Central memory CD8-positive, alpha-beta T cell (primary cell): ENCODE data around the gene PTEN.

Source experiments
- ATAC-seq: fragments of 150-1000 bp; cut with Tn5 transposase; replicated peaks from 2 replicates; pipeline ENCODE4 v1.10.0; 2022; ENCODE audit warnings: mild to moderate bottlenecking, moderate FRiP score, moderate number of reproducible peaks; ENCODE audit not compliant: poor library complexity, severe bottlenecking; ENCODE audit errors: extremely low read depth
- DNase-seq, 2 donors: peaks; one replicate each; pipeline ENCODE4 v3.0.0; 2021; ENCODE audit warnings: low spot score in 2 of 2
- H3K27ac Mint-ChIP-seq: one replicate; pipeline ENCODE4 v1.8.0; 2022; ENCODE audit warnings: low read depth, mild to moderate bottlenecking, moderate library complexity, mixed read lengths
- H3K27me3 Mint-ChIP-seq: one replicate; pipeline ENCODE4 v1.8.0; 2022; ENCODE audit warnings: mixed read lengths
- H3K36me3 Mint-ChIP-seq: one replicate; pipeline ENCODE4 v1.8.0; 2022; ENCODE audit warnings: mild to moderate bottlenecking, moderate library complexity, mixed read lengths; ENCODE audit not compliant: insufficient read depth
- H3K4me1 Mint-ChIP-seq: one replicate; pipeline ENCODE4 v1.8.0; 2022; ENCODE audit warnings: mixed read lengths
- H3K4me3 Mint-ChIP-seq: one replicate; pipeline ENCODE4 v1.8.0; 2022; ENCODE audit warnings: mild to moderate bottlenecking, moderate library complexity, mixed read lengths
- H3K9me3 Mint-ChIP-seq: one replicate; pipeline ENCODE4 v1.8.0; 2022; ENCODE audit warnings: mixed read lengths

PTEN gene

GRCh38 chr10:87918254-87918859 is 54.9 kb downstream of the PTEN start:
- peaks cover 8% of the 10 kb centered on the region for H3K9me3 Mint-ChIP-seq
- peak; percentile 28 for ATAC-seq
- peaks cover 72% of the 10 kb centered on the region for H3K4me1 Mint-ChIP-seq
- H3K27me3 Mint-ChIP-seq = no peaks in the 10 kb centered on the region
- no peak for DNase-seq
- peak overlapping the region; percentile 82 for H3K27ac Mint-ChIP-seq
- H3K4me3 Mint-ChIP-seq = peak overlapping the region; percentile 21
- H3K36me3 Mint-ChIP-seq = peaks cover 19% of the 10 kb centered on the region

GRCh38 chr10:87920538-87920937 is 57.1 kb downstream of the PTEN start:
- H3K27ac Mint-ChIP-seq = no peak overlapping the region
- H3K36me3 Mint-ChIP-seq = peaks cover 14% of the 10 kb centered on the region
- H3K4me1 Mint-ChIP-seq = peaks cover 80% of the 10 kb centered on the region
- no peaks in the 10 kb centered on the region for H3K27me3 Mint-ChIP-seq
- no peaks in the 10 kb centered on the region for H3K9me3 Mint-ChIP-seq
- H3K4me3 Mint-ChIP-seq = no peak overlapping the region
- ATAC-seq (no peak), DNase-seq (no peak)

DNA sequence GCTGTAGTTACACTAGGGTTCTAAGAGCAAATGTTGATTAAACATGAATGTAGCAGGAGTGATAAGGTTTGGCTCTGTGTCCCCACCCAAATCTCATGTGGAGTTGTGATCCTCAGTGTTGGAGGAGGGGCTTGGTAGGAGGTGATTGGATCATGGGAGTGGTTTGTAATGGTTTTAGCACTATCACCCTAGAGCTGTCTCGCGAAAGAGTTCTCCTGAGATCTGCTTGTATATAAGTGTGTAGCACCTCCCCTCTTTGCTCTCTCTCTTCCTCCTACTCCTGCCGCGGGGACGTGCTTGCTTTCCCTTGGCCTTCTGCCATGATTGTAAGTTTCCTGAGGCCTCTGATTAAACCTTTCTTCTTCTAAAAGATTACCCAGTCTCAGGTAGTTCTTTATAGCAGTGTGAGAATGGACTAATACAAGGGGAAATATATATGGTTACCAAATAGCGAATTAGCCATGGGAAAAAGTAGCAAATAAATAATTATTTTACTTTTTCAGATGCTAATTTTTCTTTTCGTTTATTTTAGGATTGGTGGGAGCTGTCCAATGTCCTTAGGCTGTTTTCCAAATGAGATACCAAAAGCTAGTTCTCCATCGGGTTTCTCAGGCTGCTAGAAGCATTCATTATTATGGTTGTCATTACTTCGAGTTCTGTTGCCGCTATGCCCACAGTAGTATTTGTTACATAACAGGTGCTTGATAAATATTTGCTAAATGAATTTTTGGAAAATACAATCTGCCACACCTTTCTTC is 58.7 kb downstream of the PTEN start:
- no peaks in the 10 kb centered on the region for H3K27me3 Mint-ChIP-seq
- DNase-seq = no peak
- H3K4me1 Mint-ChIP-seq = peaks cover 78% of the 10 kb centered on the region
- no peaks in the 10 kb centered on the region for H3K9me3 Mint-ChIP-seq
- H3K36me3 Mint-ChIP-seq = peaks cover 13% of the 10 kb centered on the region
- H3K27ac Mint-ChIP-seq = no peak overlapping the region
- H3K4me3 Mint-ChIP-seq = no peak overlapping the region
- no peak for ATAC-seq

DNA sequence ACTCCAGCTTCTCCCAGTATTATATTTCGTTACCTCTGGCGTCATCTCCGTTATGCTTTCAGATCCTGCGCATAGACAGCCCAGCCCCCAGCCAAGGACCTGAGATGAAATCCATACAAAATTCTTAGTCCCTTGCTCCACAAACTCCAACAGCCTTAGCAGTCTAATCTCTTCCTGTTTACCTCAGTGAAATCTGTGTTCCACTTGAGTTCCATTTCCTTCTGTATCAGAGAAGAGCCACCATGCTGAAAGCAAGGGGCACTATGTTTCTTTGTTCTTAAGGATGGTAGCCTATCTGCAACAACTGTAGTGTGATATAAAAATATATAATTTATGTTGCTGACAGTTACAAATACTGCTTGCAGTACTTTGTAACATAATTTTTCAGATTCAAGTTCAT is 59.8 kb downstream of the PTEN start:
- peak overlapping the region; percentile 23 for H3K27ac Mint-ChIP-seq
- DNase-seq (no peak), ATAC-seq (no peak)
- H3K36me3 Mint-ChIP-seq = peaks cover 9% of the 10 kb centered on the region
- no peak overlapping the region for H3K4me3 Mint-ChIP-seq
- no peaks in the 10 kb centered on the region for H3K27me3 Mint-ChIP-seq
- H3K4me1 Mint-ChIP-seq = peaks cover 78% of the 10 kb centered on the region
- no peaks in the 10 kb centered on the region for H3K9me3 Mint-ChIP-seq

DNA sequence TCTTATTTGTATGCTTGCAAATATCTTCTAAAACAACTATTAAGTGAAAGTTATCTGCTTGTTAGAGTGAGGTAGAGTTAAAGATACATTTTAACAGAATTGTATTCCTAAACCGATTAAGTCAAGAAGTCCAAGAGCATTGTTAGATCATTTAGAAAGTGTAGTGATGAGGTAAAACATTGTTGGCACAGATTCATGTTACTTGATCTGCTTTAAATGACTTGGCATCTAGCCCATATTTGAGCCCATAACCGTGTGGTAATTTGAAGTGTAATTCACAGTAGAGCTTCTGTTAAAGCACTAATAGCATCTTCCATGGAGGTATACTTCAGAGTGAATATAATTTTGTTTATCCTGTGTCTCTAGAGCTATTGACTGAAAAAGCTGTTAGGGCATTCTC is 62.1 kb downstream of the PTEN start:
- Mint-ChIP-seq H3K27me3 (no peaks in the 10 kb centered on the region), H3K9me3 (no peaks in the 10 kb centered on the region), H3K4me1 (peaks cover 84% of the 10 kb centered on the region), H3K4me3 (no peak overlapping the region), H3K36me3 (peaks cover 8% of the 10 kb centered on the region), H3K27ac (no peak overlapping the region)
- DNase-seq = no peak
- ATAC-seq = no peak

- peaks cover 86% of the 10 kb centered on the region for H3K4me1 Mint-ChIP-seq
- no peak for ATAC-seq
- DNase-seq = no peak
- H3K27me3 Mint-ChIP-seq = no peaks in the 10 kb centered on the region
- peaks cover 8% of the 10 kb centered on the region for H3K36me3 Mint-ChIP-seq
- H3K27ac Mint-ChIP-seq = no peak overlapping the region
- no peak overlapping the region for H3K4me3 Mint-ChIP-seq
- no peaks in the 10 kb centered on the region for H3K9me3 Mint-ChIP-seq
Measured at GRCh38 chr10:87927091-87927490, 63.7 kb downstream of the PTEN start.

GRCh38 chr10:87928996-87929395 is 65.6 kb downstream of the PTEN start:
- peak overlapping the region; percentile 26 for H3K4me3 Mint-ChIP-seq
- H3K27me3 Mint-ChIP-seq = no peaks in the 10 kb centered on the region
- peak overlapping the region; percentile 2 for H3K27ac Mint-ChIP-seq
- H3K36me3 Mint-ChIP-seq = peaks cover 9% of the 10 kb centered on the region
- ATAC-seq = no peak
- no peaks in the 10 kb centered on the region for H3K9me3 Mint-ChIP-seq
- H3K4me1 Mint-ChIP-seq = peaks cover 68% of the 10 kb centered on the region
- no peak for DNase-seq

DNA sequence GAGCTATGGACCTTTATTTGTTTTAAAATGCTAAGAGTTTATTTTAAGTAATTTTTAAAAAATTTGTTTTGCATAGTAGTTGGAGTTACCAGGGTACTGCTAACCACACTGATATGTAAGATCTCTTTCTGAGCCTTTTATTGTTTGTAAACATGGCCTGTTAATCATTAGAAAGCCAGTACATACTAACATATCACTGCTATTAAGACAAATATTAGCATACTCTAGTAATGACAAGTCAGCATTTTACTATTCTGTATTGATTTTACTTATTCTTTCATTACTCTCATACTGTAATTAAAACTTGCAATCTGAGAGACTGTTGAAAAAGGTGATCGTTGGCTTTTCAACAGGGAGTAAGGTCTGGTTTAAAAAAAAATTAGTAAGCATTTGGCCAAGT is 66.7 kb downstream of the PTEN start:
- peaks cover 14% of the 10 kb centered on the region for H3K36me3 Mint-ChIP-seq
- no peak overlapping the region for H3K27ac Mint-ChIP-seq
- no peaks in the 10 kb centered on the region for H3K9me3 Mint-ChIP-seq
- no peaks in the 10 kb centered on the region for H3K27me3 Mint-ChIP-seq
- H3K4me3 Mint-ChIP-seq = no peak overlapping the region
- DNase-seq = no peak
- no peak for ATAC-seq
- peaks cover 63% of the 10 kb centered on the region for H3K4me1 Mint-ChIP-seq

DNA sequence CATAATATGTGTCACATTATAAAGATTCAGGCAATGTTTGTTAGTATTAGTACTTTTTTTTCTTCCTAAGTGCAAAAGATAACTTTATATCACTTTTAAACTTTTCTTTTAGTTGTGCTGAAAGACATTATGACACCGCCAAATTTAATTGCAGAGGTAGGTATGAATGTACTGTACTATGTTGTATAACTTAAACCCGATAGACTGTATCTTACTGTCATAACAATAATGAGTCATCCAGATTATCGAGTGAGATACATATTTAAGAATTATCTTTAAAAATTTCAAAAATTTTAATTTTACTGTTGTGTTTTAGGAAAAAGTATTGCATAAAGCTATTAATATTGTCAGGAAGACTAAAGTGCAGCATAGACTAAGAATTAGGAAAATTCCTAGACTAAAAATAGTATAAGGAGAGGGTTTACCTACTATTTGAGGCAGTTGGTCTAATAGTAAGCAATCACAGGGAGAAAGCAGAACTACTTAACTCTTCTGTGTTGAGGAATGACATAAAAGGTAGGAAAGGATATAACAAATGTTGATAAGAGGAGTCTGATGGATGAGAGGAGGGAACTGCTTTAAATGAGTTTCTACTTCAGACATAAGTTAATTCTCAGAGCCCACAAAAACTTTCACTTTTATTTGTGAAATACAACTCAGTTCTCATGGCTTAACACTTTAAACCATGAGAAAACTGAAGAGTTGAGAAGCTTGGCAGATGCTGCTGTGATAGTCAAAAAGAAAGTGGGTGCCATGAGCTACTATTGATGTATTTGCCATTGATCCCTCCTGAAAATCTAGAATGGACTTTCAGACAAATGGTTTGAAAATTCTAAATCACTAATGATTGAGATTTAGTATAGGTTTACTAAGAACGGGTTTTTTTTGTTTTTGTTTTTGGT is 67.8 kb downstream of the PTEN start:
- ATAC-seq (peak; percentile 78), DNase-seq (no peak)
- Mint-ChIP-seq H3K4me1 (peaks cover 62% of the 10 kb centered on the region), H3K27me3 (no peaks in the 10 kb centered on the region), H3K9me3 (no peaks in the 10 kb centered on the region), H3K27ac (peak overlapping the region; percentile 23), H3K4me3 (no peak overlapping the region), H3K36me3 (peaks cover 24% of the 10 kb centered on the region)

- H3K27ac Mint-ChIP-seq = peak overlapping the region; percentile 23
- H3K9me3 Mint-ChIP-seq = no peaks in the 10 kb centered on the region
- H3K4me1 Mint-ChIP-seq = peaks cover 59% of the 10 kb centered on the region
- H3K4me3 Mint-ChIP-seq = no peak overlapping the region
- ATAC-seq (no peak), DNase-seq (no peak)
- H3K27me3 Mint-ChIP-seq = no peaks in the 10 kb centered on the region
- peaks cover 25% of the 10 kb centered on the region for H3K36me3 Mint-ChIP-seq
Measured at GRCh38 chr10:87931836-87932230, 68.4 kb downstream of the PTEN start.

DNA sequence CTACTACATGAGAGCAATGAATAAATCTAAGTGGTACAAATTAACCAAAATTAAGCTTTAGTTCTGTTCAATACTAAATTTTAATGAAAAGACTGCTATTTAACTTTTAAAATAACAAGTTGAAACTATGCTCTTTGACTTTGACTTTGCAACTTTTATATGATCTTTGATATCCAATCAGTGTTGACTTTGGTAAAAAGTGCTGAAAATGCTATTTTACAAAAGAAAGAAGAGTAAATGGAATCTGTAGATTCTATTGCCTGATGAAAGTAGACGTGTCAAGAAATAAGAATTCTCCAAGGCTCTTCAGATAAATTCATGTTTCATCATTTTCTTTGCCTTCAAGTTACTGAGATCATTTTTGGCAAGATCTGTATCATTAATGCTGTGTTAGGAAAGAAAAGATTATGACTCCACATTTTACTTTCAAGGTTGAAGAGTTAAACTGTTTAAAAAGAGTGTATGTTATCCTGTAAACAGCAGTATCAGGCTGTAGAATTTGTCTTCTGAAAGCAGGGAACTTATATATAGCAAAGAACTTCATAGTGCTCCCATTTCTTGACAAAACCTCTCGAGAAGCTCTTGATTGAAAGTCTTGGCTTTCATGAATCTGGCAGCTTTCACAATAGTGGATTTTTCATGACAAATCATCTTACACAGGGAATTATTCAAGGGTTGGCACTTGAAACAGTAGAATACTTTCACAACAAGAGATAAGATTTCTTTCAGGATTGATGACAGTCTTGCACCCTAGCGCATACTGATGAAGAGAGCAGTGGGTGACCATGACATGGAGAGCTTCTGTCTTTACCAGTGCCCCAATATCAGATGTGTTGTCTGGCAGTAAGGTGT is 72.1 kb downstream of the PTEN start:
- peaks cover 36% of the 10 kb centered on the region for H3K4me1 Mint-ChIP-seq
- no peak overlapping the region for H3K4me3 Mint-ChIP-seq
- H3K27me3 Mint-ChIP-seq = no peaks in the 10 kb centered on the region
- no peaks in the 10 kb centered on the region for H3K9me3 Mint-ChIP-seq
- no peak for ATAC-seq
- H3K27ac Mint-ChIP-seq = no peak overlapping the region
- peaks cover 29% of the 10 kb centered on the region for H3K36me3 Mint-ChIP-seq
- no peak for DNase-seq

GRCh38 chr10:87940210-87940609 is 76.8 kb downstream of the PTEN start:
- Mint-ChIP-seq H3K27me3 (no peaks in the 10 kb centered on the region), H3K27ac (no peak overlapping the region), H3K4me3 (no peak overlapping the region), H3K36me3 (peaks cover 24% of the 10 kb centered on the region), H3K4me1 (peaks cover 38% of the 10 kb centered on the region), H3K9me3 (no peaks in the 10 kb centered on the region)
- DNase-seq (no peak), ATAC-seq (no peak)
